Activated CD8-positive, alpha-beta memory T cell treated with anti-CD3 and anti-CD28 coated beads, Interleukin-2, amount 50 U/mL, for 4 hours (primary cell): ENCODE results near the gene NOTCH1.
A peak's percentile ranks its signal among the peaks of the same experiment; 100 is the strongest.
"Not testable (repeated sequence)": the region's sequence is repeated elsewhere in the genome, so short reads cannot be mapped to it uniquely, and the experiment has no call there.

ENCODE experiments used
- DNase-seq: peaks from one replicate; pipeline ENCODE4 v3.0.0-alpha.2; 2020

The NOTCH1 gene

DNA sequence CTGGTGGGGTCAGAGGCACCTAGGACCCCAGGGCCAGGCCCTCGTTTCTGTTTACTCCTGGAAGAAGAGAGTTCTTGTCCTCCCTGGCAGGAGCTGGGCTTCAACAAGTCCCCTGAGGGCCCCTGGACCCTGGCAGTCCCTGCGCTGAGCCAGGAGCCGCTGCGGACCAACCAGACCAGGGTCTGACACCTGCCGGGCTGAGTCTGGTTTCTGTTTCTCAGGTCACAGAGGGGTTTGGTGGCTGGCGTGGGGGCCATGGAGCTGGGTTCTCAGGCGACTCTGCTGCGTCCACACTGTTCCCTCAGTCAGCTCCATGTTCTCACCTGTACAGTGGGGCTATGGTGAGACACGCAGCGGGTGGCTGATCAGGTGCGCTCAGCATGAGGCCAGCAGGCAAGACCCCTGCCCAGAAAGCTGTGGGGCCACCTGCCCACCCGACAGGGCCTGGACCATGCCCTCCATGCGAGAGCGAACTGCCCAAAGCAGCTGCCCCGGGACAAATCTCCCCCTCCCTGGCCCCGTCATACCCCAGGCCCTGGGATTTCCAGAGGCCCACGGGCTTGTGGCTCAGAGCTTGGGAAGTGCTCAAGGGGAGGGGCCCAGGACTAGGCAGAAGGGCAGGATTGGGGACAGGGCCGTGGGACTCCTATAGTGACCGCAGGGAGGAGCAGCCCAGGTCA, 17.9 kb upstream of the NOTCH1 start:
- no peak for DNase-seq

DNA sequence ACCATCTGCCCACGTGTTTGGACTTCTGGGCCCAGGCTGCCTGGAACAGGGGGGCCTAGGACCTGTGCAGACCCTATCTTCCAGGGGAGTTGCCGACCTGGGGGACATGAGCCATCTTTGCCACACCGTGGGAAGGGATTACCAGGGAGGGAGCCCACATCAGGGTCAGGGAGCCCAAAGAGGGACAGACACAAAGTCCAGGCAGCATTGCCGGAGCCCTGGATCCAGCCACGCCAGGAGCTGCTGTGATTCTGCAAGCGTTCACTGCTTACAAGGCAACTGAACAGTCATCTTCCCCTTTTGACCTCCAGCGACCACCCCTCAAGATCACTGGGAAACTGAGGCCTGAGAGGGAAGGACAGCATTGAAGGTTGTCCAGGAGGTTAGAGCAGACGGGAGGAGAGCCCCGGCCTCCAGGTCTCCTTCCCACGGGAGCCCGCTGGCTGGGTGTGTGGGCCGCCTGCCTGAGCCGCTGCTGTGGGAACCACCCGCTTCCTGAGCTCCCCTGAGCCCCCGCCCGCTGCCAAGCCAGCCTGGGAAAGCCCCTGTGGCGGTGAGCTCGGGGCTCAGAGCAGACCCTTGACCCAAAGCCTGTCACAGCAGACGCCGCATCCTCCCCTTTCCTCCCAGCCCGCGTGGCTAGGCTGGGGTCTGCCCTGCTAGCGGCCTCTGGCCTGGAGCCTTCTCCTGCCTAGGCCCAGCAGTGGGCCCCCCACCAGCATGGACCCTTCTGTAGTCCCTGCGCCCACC, 17.1 kb upstream of the NOTCH1 start:
- no peak for DNase-seq

DNA sequence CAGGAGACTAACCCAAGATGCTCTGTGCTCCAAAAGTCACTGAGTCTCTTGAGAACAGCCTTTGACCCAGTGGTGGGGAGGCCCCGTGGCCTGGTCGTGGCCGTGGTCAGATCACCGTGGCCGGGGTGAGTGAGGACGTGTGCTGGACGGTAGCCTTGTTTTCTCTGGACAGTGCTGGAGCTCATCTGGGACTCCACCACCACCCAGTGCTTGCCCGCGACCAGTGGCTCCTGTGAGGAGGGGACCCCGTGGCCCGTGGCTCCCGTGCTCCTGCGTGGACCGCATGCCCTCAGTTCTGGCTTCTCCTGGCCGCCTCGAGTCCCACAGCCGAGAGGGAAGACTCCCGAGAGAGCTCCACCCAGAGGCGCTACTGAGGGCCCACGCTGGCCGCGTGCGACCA, 15.9 kb upstream of the NOTCH1 start:
- no peak for DNase-seq

DNA sequence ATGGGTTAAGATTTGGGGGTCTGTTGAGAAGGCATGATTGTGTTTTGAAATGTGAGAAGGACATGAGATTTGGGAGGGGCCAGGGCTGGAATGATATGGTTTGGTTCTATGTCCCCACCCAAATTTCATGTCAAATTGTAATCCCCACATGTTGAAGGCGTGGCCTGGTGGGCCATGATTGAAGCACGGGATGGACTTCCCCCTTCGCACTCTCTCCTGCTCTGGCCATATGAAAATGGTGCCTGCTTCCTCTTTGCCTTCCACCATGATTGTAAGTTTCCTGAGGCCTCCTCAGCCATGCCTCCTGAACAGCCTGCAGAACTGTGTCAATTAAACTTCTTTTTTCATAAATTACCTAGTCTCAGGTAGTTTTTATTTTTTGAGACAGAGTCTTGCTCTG, 14.7 kb upstream of the NOTCH1 start:
- no peak for DNase-seq

DNA sequence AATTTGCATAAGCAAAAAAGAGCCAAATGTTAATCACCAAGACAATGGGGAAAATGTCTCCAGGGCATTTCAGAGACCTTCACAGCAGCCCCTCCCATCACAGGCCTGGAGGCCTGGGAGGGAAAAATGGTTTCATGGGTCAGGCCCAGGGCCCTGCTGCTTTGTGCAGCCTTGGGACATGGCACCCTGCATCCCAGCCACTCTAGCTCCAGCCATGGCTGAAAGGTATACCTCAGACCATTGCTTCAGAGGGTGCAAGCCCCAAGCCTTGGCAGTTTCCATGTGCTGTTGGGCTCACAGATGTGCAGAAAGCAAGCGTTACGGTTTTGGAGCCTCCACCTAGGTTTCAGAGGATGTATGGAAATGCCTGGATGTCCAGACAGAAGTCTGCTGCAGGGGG, 13.5 kb upstream of the NOTCH1 start:
- DNase-seq: not testable (repeated sequence)

DNA sequence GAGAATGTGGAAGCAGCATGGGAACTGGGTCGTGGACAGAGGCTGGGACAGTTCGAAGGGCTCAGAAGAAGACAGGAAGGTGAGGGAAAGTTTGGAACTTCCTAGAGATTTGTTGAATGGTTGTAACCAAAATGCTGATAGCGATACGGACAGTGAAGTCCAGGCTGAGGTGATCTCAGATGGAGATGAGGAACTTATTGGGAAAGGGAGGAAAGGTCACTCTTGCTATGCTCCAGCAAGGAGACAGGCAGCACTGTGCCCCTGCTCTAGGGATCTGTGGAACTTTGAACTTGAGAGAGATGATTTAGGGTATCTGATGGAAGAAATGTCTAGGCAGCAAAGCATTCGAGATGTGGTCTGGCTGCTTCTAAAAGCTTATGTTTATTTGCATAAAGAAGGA, 13.0 kb upstream of the NOTCH1 start:
- DNase-seq: not testable (repeated sequence)

DNA sequence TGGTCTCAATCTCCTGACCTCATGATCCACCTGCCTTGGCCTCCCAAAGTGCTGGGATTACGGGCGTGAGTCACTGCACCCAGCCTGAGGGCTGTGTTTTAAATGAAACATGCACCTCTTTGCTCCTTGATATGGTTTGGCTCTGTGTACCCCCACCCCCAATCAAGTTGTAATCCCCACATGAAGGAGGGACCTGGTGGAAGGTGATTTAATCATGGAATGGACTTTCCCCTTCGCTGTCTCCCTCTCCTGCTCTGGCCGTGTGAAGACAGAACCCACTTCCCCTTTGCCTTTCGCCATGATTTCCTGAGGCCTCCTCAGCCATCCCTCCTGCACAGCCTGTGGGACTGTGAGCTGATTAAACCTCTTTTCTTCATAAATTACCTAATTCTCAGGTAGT, 12.5 kb upstream of the NOTCH1 start:
- no peak for DNase-seq

DNA sequence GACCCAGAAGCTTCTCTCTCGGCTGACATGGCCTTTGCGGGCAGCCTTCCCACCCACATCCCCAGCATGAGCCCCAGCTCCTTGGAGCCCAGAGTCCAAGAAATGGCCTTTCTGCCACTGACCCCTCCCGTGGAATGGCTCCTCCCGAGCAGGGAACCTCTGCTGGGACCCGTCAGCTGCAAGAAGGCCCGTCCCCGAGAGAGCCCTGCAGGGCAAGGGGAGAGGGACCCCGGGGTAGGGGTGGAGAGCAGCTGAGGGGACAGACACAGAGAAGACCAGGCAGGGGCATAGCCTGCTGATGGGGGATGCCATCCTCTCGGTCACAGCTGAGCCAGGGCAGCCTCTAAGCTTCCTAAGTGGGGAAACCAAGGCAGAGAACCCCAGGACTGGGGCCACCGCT, 11.2 kb upstream of the NOTCH1 start:
- DNase-seq: no peak

DNA sequence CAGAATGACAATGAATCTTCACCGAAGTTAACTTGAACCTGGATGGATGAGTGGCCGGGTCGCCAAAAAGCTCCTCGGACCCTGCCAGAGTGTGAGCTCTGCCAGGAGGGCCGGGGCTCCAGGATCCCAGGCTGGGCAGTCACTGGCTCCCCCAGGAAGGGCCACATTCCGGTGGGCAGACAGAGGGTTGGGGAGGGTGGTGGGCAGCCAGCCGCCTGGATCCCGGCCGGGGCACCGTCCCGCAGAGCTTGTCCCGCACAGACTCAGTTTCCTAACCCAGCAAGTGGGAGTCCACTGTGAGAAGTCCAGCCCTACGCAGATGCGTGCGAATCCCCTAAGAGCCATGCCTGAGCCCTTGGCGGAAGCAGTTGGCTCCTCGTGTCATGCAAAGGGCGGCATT, 10.3 kb upstream of the NOTCH1 start:
- no peak for DNase-seq

DNA sequence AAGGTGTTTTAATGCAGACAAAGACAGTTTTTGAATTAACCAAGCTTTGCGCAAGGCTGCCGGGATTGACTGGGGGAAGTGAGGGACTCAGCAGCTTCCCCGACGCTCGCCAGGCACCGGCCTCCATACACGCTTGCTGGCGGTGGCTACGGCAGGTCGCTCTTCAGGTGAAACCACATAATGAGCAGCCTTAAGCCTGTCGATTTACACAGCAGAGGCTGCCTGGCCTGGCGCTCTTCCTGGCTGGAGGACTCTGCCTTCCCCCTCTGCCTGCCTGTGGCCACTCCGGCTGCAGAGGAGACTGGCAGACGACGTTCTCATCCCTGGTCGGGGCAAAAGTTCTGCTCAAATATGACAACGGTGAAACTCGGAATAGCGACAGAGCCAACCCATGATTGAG, 9.0 kb upstream of the NOTCH1 start:
- no peak for DNase-seq

DNA sequence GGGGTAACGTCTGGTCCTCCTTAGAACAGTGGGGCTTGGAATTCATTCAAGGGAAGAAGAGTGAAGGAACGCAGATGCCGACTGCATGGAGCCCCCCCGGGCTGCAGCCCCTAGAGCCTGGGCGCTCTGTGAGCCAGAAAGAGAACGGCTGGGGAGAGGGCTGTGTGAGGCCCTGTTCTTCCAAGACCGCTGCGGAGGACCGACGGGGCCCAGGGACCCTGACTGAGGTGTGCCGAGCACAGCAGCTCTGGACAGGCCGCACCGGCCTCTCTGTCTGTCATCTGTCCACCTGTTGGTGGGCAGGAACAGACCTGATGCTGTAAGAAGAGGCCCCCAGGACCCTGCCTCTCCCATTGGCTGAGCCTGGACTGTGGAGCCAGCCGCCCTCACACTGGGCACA, 7.7 kb upstream of the NOTCH1 start:
- no peak for DNase-seq

DNA sequence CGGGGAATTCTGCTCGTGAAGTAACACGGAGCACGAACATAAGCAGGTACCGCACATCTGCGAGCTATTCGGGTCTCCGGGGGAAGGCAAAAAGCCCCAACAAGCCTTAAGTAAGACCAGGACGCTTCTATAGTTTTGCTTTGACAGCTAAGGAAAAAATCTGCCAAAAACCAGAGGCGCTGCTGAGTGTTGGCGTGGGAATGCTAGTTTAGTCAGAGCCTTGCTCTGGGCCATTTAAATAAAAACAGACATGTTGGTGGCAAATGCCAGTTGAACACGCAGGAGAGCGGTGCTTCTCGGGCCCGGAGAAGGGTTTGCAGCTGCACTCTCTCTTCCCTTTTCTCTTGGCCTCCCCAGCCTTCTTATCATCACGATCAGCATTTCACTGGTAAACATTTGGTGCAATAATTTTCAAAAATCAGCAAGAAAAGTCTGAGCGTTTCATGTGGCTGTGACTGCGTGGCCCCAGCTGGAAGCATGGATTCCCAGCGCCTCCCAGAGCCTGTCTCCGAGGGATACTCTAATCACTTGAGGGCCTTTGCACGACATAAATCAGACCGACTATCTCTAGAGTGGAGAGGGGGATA, 6.4 kb upstream of the NOTCH1 start:
- no peak for DNase-seq

DNA sequence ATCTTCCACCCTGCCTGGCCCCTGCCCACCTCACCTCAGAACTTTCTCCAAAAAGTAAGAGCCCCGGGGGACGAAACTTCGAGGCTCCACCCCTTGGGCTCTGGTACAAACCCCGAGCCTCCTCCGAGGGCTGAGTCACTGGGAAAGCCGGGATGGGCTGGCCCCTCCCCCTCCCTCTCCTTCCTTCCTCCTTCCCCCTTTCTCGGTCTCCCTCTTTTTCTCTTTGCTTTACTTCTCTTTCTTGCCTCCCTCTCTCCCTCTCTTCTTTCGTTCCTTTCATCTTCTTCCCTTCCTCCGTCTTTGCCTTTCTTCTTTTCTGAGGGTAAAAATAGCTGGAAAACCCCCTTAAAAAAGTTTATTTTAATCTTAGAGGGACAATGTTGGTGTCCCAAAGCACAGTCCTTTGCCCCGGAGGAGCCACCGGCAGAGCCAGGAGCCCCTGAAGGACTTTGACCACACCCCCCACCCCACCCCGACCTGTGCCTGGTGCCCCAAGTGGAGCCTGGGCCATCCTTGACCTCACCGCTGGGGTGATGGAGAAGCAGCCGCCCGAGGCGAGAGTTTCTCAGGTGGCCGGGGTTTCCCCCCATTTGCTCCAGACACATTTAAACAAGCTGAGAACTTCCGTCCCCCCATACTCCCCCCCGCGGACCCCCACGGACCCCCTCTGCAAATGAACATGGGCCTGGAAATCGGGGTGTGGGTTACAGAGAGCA, 5.7 kb upstream of the NOTCH1 start:
- DNase-seq: no peak

DNA sequence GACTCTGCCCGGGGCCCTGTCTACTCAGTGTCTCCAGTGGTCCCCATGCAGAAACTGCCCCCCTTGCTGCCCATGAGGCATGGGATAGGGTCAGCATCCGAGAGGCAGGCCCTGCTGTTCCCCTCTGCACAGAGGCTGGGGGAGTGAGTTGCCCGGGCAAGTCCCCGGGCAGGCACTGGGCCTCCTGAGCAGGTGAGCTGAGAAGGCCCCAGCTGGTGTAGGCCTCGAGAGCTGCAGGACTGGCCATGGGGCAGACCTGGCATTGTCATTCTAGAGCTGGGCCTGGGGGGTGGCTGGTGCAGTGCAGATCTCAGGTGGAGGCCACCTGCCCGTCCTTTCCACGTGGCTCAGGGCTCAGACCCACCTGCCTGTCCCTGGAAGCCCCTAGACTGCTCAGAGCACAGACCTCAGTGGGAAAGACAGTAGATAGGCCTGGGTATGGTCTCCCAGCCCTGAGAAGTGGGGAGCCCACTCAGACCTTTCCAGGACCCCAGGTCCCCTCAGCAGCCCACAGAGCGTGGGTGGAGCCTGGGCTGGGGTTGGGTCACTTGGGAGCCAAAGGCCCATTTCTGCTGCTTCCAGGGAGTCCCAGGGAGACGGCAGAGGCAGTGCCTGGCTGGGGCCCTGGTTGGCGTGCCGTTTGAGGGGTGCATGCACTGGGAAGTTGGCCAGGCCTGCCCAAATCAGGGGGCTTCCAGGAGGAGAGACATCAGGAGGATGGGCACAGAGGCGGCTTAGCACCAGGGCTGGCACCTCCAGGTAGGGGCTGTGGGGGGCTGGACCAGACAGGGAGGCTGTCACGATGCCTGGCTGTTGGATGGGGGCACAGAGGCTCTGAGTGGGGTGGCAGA, 4.8 kb upstream of the NOTCH1 start:
- no peak for DNase-seq

DNA sequence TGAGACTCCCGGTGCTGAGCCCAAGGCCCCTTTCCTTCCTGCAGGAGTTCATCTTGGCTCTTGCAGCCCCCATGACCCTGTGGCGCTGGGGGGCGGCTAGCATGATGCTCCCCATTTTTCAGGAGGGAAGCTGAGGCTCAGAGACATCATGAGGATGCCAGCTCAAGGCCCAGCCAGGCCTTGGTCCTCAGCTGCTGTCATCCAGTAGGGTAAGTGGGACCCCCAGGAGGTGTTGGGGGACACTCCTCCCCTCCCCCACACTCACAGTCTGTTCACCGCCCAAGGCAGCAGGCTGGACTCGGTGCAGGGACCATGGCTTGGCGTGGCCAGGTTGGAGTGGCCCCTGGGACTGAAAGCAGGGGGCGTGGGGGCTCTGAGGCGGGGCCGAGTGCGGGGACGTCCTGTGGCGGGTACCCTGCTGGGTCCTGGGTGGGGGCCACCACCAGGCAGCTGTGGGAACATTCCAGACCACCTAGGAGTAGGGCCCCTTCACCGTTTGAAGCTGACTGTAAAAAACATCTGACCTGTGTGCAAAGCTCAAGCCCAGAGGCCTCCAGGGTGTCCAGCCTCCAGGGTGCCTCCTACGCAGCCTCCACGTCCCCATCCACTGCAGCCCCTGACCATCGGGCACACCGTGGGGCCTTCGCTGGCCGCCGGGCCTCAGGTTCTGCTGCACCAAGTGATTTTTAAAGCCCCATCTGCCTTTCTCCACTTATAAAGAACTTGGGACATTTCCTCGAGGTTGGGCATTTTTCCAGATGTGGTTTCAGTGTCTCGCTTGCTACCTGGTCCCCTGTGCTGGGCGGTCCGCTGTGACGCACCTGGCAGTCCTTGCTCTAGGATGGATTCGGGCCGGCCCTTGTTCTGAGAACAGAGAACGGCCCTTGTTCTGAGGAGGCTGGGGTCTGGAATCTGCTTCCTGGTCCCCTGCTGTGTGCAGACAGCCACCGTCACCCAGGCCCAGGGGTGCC, 3.4 kb upstream of the NOTCH1 start:
- no peak for DNase-seq

DNA sequence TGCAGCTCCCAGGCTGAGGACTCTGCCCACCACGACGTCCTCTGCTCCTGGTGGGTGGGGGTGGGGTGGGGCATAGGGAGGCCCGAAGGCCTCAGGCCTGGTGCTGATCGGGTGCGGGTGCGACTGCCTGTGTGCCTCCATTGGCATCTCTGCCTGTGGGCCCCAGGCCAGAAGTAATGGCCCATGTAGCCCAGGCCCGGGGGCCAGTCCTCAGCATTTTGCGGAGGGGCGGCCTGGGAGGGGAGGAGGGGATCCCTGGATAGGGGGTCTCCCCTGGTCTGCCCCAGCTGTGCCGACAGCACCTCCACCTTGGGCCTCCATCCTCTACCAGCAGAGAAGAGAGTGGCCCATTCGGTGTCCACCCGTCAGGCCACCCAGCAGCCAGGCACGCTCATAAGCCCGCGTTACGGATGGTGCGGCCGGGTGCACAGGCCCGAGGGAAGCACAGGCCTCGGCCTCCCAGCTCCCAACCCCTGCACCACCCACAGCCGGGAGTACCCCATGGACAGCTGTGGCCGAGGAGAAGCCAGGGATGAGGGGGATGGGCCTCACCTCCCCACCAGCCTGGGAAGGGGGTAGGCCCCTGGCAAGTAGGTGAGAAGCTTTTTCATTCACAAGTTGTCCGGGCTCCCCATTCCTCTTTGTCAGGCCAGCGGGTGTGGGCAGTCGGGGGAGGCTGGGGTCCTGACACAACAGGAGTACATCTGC, 1.8 kb upstream of the NOTCH1 start:
- DNase-seq: no peak

DNA sequence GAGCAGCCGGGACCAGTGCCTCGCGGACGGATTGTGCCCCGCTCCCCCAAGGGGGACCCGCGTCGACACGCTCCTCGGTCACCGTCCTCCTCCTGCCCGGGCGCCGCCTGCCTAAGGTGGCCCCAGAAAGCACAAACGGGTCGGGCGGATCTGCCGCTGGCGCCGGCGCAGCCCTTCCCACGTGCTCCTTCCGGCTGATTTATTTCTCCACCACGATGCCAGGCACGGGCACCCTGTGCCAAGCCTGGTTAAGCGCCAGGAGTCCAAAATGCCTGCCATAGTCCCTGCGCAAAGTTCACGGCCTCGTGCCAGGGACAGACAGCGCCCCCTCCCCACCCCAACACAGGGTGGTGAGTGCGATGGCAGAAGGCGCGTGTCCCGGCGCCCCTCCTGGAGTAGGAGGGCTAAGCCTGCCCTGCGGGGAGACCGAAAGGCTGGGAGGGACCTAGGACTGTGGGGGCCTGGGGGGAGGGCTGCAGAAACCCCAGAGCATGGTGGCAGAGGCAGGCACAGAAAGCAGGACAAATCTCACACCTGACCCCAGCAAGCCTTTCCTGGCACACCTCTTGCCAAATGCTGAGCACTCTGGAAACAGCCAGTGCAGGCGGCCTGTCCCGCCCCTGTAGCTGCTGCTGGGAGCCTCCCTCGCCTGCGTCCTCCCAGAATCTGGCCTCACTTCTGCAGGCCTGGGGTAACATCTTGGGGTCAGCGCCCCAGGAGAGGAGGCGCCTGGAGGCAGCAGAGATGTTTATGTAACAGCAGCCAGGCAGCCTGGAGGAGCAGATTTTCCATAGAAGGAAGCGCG, 1.1 kb upstream of the NOTCH1 start:
- DNase-seq: peak; percentile 49

DNA sequence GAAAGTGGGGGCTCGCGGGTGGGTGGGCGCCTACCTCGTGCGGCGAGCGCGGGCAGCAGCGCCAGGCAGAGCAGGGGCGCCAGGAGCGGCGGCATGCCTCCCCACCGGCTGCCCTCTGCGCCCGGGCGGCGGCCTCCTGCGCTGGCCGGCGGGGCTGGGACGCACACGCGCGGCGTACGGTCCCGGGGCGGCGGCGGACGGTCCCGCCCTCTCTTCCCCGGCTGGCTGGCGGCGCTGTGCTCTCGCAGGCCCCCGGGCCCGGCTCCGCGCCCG, 220 bp downstream of the NOTCH1 start:
- DNase-seq: no peak

DNA sequence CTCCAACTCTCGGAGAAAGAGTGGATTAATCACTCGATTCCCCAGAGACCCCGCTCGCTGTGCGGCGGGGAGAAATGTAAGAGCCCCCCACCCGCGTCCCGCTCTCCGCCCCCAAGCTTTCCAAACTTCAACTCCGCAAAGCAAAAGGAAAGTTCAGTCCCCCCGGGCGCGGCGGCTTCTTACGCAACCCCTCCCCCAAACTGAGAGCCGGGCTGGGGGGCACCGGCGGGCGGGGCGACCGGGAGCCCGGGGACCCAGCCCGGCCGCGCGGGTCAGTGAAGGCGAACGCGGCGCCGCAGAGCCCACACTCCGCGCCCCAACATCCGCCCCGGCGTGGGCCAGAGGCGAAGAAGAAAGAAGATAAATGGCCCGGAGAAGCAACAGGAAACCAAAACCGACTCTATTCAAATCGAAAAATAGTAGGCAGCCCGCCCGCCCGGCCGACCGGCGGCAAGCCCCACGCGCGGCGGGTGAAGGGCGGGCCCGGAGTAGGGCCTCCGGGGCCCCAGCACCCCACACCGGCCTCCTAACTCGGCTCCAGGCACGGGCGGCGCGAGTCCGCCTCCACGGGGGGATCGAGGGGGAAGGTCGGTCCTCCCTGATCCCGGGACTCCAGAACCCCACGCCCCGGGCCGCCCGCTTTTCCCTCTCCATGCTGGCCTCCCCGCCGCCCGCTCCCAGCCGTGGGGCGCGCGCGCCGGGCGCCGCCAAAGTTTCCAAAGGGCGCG, 720 bp downstream of the NOTCH1 start:
- DNase-seq: peak; percentile 57

DNA sequence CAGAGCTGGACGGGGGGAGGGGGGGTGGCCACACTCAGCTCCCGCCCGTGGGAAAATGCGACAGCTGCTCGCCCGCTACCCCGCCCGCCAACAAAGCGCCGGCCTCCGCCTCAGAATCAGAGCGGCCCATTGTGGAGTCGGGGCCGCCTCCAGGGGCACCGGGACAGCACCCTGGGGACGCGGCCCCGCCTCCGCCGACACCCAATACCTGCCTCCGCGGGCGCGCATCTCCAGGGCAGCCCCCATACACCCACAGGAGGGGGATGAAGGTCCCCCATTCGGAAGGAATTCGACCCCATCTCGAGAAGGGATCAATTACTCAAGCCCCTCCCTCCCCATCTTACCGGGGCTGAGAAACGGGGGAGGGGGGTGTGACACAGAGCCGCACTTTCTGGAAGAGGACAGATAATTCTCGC, 1.3 kb downstream of the NOTCH1 start:
- peak; percentile 63 for DNase-seq
